Kidney (tissue), 14 donors: Measurements from ENCODE around the gene RBMX. TPM values are rescaled to one million over a fixed set of nuclear protein-coding genes. Genes with fewer than 3 reads are reported as not detected.
"Not testable (repeated sequence)": the region's sequence is repeated elsewhere in the genome, so short reads cannot be mapped to it uniquely, and the experiment has no call there.

ENCODE experiments used
- DNase-seq, 5 donors: peaks; one replicate each; pipeline ENCODE4 v3.0.0-alpha.2; 2013 to 2020
- FAIRE-seq: peaks from 2 replicates; lab custom pipeline; 2012; peaks lifted over from hg19 to GRCh38; lab: Jason Lieb, UNC
- H3K27ac ChIP-seq, 2 donors: one replicate each; pipeline ENCODE4 v1.7.0; 2013; ENCODE audit warnings: low read depth in 2 of 2, low read length in 2 of 2, inconsistent platforms in 1 of 2
- H3K27me3 ChIP-seq: one replicate; pipeline ENCODE4 v1.7.1; 2013; ENCODE audit warnings: low read length, inconsistent platforms; ENCODE audit not compliant: control insufficient read depth, insufficient read depth
- H3K36me3 ChIP-seq, 3 donors: one replicate each; pipeline versions ENCODE4 v1.7.0 to v1.7.1; 2013; ENCODE audit warnings: low read length in 3 of 3, control low read depth in 1 of 3, inconsistent platforms in 1 of 3; ENCODE audit not compliant: insufficient read depth in 3 of 3, control insufficient read depth in 2 of 3
- H3K4me1 ChIP-seq, 3 donors: one replicate each; pipeline versions ENCODE4 v1.7.0 to v1.7.1; 2013; ENCODE audit warnings: low read length in 3 of 3, inconsistent platforms in 1 of 3, low read depth in 1 of 3; ENCODE audit not compliant: control insufficient read depth in 2 of 3, insufficient read depth in 2 of 3
- H3K4me3 ChIP-seq, 3 donors: one replicate each; pipeline versions ENCODE4 v1.7.0 to v1.8.1; 2013; ENCODE audit warnings: low read length in 3 of 3, control low read depth in 1 of 3, inconsistent platforms in 1 of 3
- H3K9ac ChIP-seq, 3 donors: one replicate each; pipeline versions ENCODE4 v1.7.0 to v1.7.1; 2013; ENCODE audit warnings: low read length in 3 of 3, control low read depth in 1 of 3, inconsistent platforms in 1 of 3
- H3K9me3 ChIP-seq, 3 donors: one replicate each; pipeline versions ENCODE4 v1.7.0 to v1.7.1; 2013; ENCODE audit warnings: low read length in 3 of 3, control low read depth in 1 of 3, inconsistent platforms in 1 of 3; ENCODE audit not compliant: control insufficient read depth in 2 of 3, insufficient read depth in 1 of 3
- intact Hi-C: fragments of 100-400 bp; cut with DNase I; formaldehyde crosslinking; loops from one replicate; pipeline ENCODE4 v1.11.1; 2022
- polyA plus RNA-seq: library from polyadenylated mRNA; stranded (reverse); fragments of 350-450 nt; fragmentation: Illumina TruSeq; extraction: RNeasy Lipid Tissue Mini Kit (QIAGEN cat#74804); gene quantifications from one replicate; pipeline ENCODE4 v1.2.3, GENCODE V29; 2014; ENCODE audit warnings: low read depth, low replicate concordance; ENCODE audit not compliant: insufficient read depth
- total RNA-seq: library from RNA; stranded (reverse); fragmentation: NEBNext Ultra II Directional; extraction: Animal tissue kit (Norgen Biotek cat#: 25700); gene quantifications from one replicate; pipeline ENCODE4 v1.2.1, GENCODE V29; 2021
- TF ChIP-seq, protein P1 (sequence below): IDR thresholded peaks from 3 replicates; pipeline ENCODE4 v1.5.1; 2012; ENCODE audit warnings: mild to moderate bottlenecking, moderate library complexity, borderline replicate concordance; ENCODE audit not compliant: insufficient read depth; ENCODE audit errors: extremely low read depth
- donor health status: control.
- donor health status: control.
- donor health status: control.
- donor health status: control.
- donor health status: control.
- donor health status: DM: yes; HTN: yes; CAD: no.
- donor health status: Normal renal cell carcinoma (clear cell type).

The RBMX gene
- total and polyA plus RNA-seq, 2 donors from 2014 or later = 95.0 to 143 TPM

- FAIRE-seq (no peak), DNase-seq (peak; percentile 23 to 78 (median 34))
- Histone ChIP-seq H3K27ac (peak overlapping the region; percentile 91 to 96), H3K9me3 (no peaks in the 10 kb centered on the region), H3K4me3 (peak overlapping the region; percentile 90 to 98 (median 96)), H3K4me1 (peaks cover 0 to 2% (median 0%) of the 10 kb centered on the region in 3 donors), H3K9ac (peak overlapping the region; percentile 90 to 97 (median 91)), H3K36me3 (peaks cover 0 to 12% (median 8%) of the 10 kb centered on the region in 3 donors), H3K27me3 (no peaks in the 10 kb centered on the region)
- intact Hi-C loops = no loop called here
- TF ChIP-seq, protein P1, sequence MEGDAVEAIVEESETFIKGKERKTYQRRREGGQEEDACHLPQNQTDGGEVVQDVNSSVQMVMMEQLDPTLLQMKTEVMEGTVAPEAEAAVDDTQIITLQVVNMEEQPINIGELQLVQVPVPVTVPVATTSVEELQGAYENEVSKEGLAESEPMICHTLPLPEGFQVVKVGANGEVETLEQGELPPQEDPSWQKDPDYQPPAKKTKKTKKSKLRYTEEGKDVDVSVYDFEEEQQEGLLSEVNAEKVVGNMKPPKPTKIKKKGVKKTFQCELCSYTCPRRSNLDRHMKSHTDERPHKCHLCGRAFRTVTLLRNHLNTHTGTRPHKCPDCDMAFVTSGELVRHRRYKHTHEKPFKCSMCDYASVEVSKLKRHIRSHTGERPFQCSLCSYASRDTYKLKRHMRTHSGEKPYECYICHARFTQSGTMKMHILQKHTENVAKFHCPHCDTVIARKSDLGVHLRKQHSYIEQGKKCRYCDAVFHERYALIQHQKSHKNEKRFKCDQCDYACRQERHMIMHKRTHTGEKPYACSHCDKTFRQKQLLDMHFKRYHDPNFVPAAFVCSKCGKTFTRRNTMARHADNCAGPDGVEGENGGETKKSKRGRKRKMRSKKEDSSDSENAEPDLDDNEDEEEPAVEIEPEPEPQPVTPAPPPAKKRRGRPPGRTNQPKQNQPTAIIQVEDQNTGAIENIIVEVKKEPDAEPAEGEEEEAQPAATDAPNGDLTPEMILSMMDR = no peak
Observed at GRCh38 chrX:136880003-136880451, 498 bp downstream of the RBMX start.

GRCh38 chrX:136879001-136879687, 1.4 kb downstream of the RBMX start:
- Histone ChIP-seq H3K4me1 (peaks cover 0 to 2% (median 0%) of the 10 kb centered on the region in 3 donors), H3K4me3 (peak overlapping the region; percentile 90 to 98 (median 96)), H3K36me3 (peaks cover 0 to 16% (median 10%) of the 10 kb centered on the region in 3 donors), H3K27ac (peak overlapping the region; percentile 91 to 96), H3K9ac (peak overlapping the region; percentile 90 to 97 (median 91)), H3K27me3 (no peaks in the 10 kb centered on the region), H3K9me3 (no peaks in the 10 kb centered on the region)
- TF ChIP-seq, protein P1 = no peak
- peak in 2 of 5 donors; percentile 26 to 32 for DNase-seq
- FAIRE-seq = no peak
- intact Hi-C loops = no loop called here

DNA sequence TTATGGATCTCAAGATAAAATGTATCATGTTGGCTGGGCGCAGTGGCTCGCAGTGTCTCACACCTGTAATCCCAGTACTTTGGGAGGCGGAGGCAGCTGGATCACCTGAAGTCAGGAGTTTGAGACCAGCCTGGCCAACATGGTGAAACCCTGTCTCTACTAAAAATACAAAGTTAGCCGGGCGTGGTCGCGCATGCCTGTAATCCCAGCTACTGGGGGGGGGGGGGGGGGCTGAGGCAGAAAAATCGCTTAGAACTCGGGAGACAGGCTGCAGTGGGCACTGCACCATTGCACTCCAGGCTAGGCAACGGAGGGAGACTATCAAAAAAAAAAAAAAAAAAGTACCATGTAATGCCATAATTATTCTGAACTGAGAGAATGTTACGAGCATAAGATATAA, 2.1 kb downstream of the RBMX start:
- Histone ChIP-seq H3K4me1 (peaks cover 0 to 2% (median 0%) of the 10 kb centered on the region in 3 donors), H3K4me3 (peak overlapping the region; percentile 90 to 98 (median 96)), H3K9me3 (no peaks in the 10 kb centered on the region), H3K27ac (no peak overlapping the region), H3K27me3 (no peaks in the 10 kb centered on the region), H3K36me3 (peaks cover 0 to 16% (median 10%) of the 10 kb centered on the region in 3 donors), H3K9ac (peak overlapping the region in 1 of 3 donors; percentile 91)
- FAIRE-seq (no peak), DNase-seq (no peak)
- intact Hi-C loops = no loop called here
- TF ChIP-seq, protein P1 = no peak

DNA sequence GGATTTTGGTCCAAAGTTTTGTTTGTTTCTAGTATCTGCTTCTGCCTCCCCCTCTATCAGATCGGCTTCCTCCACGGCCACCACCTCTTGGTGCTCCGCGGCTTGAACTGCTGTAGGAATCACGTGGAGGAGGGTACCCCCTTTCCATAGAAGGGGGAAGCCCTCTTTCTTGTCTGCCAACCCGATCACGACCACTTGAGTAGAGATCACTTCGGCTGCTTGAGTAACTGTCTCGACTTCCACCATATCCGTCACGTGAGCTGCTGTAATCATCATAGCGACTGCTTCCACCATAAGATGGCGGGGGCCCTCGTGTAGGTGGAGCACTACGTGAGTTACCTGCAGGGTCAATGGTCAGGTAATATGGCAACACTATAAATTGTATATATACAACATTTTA, 6.4 kb downstream of the RBMX start:
- H3K27me3 ChIP-seq, H3K4me1 ChIP-seq, H3K9ac ChIP-seq, H3K4me3 ChIP-seq, intact Hi-C loops, DNase-seq, H3K27ac ChIP-seq, FAIRE-seq, H3K9me3 ChIP-seq: not testable (repeated sequence)
- H3K36me3 ChIP-seq = peaks cover 5 to 37% (median 17%) of the 10 kb centered on the region in 3 donors

DNA sequence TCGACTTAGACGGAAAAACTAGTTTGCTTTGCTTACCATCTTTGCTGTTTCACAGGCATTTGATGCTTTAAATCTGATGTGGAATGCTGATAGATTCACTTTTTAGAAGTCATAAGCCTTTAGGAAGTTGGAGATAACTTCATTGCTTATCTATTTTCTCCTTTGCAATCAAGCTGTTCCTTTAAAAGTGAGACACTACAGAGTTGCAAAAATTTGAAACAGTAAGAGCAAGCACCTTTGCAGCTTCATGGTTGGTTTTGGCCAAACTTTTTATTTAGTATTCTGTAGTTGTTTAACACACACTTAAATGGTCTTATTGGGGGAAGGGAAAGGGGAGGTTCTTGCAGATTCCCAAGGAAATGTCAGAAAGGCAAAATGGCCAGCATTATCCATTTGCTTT, 7.3 kb downstream of the RBMX start:
- FAIRE-seq, H3K4me3 ChIP-seq, H3K27ac ChIP-seq, H3K9me3 ChIP-seq, intact Hi-C loops, H3K9ac ChIP-seq, H3K4me1 ChIP-seq, DNase-seq, H3K27me3 ChIP-seq: not testable (repeated sequence)
- H3K36me3 ChIP-seq = peaks cover 5 to 44% (median 18%) of the 10 kb centered on the region in 3 donors
